Muscle layer of duodenum (tissue), 2 donors: ENCODE measurements around the gene DEAF1.
"Not testable (repeated sequence)": the region's sequence is repeated elsewhere in the genome, so short reads cannot be mapped to it uniquely, and the experiment has no call there.

Source experiments
- H3K27ac ChIP-seq: one replicate; pipeline ENCODE4 v1.7.0; 2013; ENCODE audit warnings: mild to moderate bottlenecking, low read length
- H3K27me3 ChIP-seq: one replicate; pipeline ENCODE4 v1.7.0; 2013; ENCODE audit warnings: low read depth, mild to moderate bottlenecking, control low read depth, low read length
- H3K36me3 ChIP-seq, 2 donors: one replicate each; pipeline ENCODE4 v1.7.0; 2013; ENCODE audit warnings: low read length in 2 of 2, control low read depth in 1 of 2, mild to moderate bottlenecking in 1 of 2; ENCODE audit not compliant: insufficient read depth in 2 of 2, control insufficient read depth in 1 of 2
- H3K4me1 ChIP-seq, 2 donors: one replicate each; pipeline ENCODE4 v1.7.0; 2013; ENCODE audit warnings: low read length in 2 of 2, mild to moderate bottlenecking in 2 of 2, control low read depth in 1 of 2, moderate library complexity in 1 of 2; ENCODE audit not compliant: insufficient read depth in 2 of 2, control insufficient read depth in 1 of 2
- H3K4me3 ChIP-seq, 2 donors: one replicate each; pipeline ENCODE4 v1.7.0; 2013; ENCODE audit warnings: low read length in 2 of 2, low read depth in 1 of 2, mild to moderate bottlenecking in 1 of 2
- H3K9me3 ChIP-seq, 2 donors: one replicate each; pipeline ENCODE4 v1.7.0; 2013; ENCODE audit warnings: low read length in 2 of 2, control low read depth in 1 of 2, mild to moderate bottlenecking in 1 of 2; ENCODE audit not compliant: control insufficient read depth in 1 of 2
- donor health status: healthy.

DEAF1 gene, protein sequence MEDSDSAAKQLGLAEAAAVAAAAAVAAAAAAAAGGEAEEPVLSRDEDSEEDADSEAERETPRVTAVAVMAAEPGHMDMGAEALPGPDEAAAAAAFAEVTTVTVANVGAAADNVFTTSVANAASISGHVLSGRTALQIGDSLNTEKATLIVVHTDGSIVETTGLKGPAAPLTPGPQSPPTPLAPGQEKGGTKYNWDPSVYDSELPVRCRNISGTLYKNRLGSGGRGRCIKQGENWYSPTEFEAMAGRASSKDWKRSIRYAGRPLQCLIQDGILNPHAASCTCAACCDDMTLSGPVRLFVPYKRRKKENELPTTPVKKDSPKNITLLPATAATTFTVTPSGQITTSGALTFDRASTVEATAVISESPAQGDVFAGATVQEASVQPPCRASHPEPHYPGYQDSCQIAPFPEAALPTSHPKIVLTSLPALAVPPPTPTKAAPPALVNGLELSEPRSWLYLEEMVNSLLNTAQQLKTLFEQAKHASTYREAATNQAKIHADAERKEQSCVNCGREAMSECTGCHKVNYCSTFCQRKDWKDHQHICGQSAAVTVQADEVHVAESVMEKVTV

DNA sequence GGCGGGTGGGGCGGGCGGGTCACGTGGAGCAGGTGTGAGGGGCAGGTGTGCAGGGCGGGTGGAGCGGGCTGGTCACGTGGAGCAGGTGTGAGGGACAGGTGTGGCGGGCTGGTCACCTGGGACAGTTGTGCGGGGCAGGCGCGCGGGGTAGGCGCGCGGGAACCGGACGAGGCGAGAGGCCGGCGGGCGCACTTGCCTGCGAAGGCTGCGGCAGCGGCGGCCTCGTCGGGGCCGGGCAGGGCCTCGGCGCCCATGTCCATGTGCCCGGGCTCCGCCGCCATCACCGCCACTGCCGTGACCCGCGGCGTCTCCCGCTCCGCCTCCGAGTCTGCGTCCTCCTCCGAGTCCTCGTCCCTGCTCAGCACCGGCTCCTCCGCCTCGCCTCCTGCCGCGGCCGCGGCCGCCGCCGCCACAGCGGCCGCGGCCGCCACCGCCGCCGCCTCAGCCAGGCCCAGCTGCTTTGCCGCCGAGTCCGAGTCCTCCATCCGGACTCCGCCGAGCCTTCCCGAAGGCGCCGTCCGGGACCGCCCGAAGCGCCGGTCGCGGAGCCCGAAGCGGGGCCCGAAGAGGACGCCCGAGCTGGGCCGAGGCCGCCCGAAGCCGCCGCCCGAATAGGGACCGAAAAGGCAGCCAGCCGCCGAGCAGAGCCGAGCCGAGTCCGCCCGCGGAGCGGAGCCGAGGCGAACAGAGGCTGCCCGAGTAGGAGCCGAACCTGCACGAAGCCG is at the start of gene DEAF1:
DEAF1 (minus strand) TSS at position 660 of the 725 bp plus-strand sequence; CDS start at position 485, 175 bp downstream.
- H3K4me1 ChIP-seq = peaks cover 0 to 40% of the 10 kb centered on the region in 2 donors
- H3K27ac ChIP-seq = peak within 1 kb of the TSS; percentile 97
- no peaks in the 10 kb centered on the region for H3K9me3 ChIP-seq
- no peaks in the 10 kb centered on the region for H3K27me3 ChIP-seq
- H3K4me3 ChIP-seq = peak within 1 kb of the TSS; percentile 70 to 91
- peaks cover 0 to 9% of the 10 kb centered on the region in 2 donors for H3K36me3 ChIP-seq

DNA sequence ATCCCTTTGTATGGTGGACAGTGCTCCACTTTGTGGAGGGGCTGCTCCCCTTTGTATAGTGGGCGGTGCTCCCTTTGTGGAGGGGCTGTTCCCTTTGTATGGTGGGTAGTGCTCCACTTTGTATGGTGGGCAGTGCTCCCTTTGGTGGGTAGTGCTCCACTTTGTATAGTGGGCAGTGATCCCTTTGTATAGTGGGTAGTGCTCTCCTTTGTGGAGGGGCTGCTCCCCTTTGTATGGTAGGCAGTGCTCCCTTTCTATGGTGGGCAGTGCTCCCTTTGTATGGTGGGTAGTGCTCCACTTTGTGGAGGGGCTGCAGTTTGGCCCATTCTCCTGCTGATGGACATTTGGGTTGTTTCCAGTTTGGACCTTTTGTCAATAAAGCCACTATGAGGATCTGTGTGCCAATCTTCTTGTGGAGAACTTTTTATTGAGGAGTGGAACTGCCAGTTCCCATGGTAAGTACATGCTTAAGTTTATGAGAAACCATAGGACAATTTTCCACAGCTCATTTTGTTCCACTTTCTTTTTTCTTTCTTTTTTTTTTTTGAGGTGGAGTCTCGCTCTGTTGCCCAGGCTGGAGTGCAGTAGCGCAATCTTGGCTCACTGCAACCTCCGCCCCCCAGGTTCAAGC is 47.7 kb upstream of the DEAF1 start:
- H3K27me3 ChIP-seq = no peaks in the 10 kb centered on the region
- H3K4me3 ChIP-seq = no peak overlapping the region
- no peak overlapping the region for H3K27ac ChIP-seq
- no peaks in the 10 kb centered on the region for H3K36me3 ChIP-seq
- no peaks in the 10 kb centered on the region for H3K9me3 ChIP-seq
- H3K4me1 ChIP-seq = no peaks in the 10 kb centered on the region

DNA sequence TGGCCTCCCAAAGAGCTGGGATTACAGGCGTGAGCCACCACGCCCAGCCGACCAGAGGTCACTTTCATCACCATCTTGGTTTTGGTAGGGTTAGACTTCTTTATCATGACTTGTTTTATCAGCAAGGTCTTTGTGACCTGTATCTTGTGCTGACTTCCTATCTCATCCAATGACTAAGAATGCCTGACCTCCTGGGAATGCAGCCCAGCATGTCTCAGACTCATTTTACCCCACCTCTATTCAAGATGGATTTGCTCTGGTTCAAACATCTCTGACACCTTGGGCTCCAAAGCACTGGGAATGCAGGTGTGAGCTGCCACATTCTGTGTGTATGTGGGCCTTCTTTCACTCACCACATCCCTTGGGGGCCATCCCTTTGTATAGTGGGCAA is 47.1 kb upstream of the DEAF1 start:
- Histone ChIP-seq H3K36me3 (no peaks in the 10 kb centered on the region), H3K27me3 (no peaks in the 10 kb centered on the region), H3K27ac (no peak overlapping the region), H3K4me1 (no peaks in the 10 kb centered on the region), H3K4me3 (no peak overlapping the region), H3K9me3 (no peaks in the 10 kb centered on the region)

DNA sequence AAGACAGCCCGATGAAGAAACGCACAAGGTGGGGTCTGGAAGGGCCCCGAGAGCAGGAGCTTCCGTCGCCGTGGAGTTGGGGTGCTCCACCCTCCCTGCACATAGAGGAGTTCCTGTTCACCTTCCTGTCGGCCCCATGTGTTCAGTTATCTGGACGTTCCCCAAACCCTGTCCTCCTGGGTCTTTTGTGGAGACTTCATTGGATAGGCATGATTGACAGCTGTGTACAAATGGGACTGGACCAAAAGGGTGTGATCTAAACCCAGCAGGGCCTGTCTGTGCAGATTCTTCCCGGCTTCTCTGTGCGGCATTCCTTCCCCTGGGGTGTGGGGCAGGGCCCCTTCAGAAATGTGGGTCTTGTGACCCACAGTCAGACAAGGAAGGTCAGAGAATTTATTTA is 42.9 kb upstream of the DEAF1 start:
- H3K27me3 ChIP-seq, H3K36me3 ChIP-seq, H3K9me3 ChIP-seq, H3K27ac ChIP-seq, H3K4me1 ChIP-seq, H3K4me3 ChIP-seq: not testable (repeated sequence)

- no peaks in the 10 kb centered on the region for H3K27me3 ChIP-seq
- no peak overlapping the region for H3K27ac ChIP-seq
- H3K4me3 ChIP-seq = no peak overlapping the region
- H3K4me1 ChIP-seq = no peaks in the 10 kb centered on the region
- H3K9me3 ChIP-seq = no peaks in the 10 kb centered on the region
- no peaks in the 10 kb centered on the region for H3K36me3 ChIP-seq
Measured at GRCh38 chr11:737366-737765, 42.3 kb upstream of the DEAF1 start.

GRCh38 chr11:734541-734940 is 39.5 kb upstream of the DEAF1 start:
- not testable (repeated sequence) for H3K36me3 ChIP-seq, H3K4me1 ChIP-seq, H3K9me3 ChIP-seq, H3K4me3 ChIP-seq, H3K27me3 ChIP-seq, H3K27ac ChIP-seq

GRCh38 chr11:733072-733471 is 38.0 kb upstream of the DEAF1 start:
- H3K27me3 ChIP-seq = no peaks in the 10 kb centered on the region
- no peak overlapping the region for H3K4me3 ChIP-seq
- H3K27ac ChIP-seq = no peak overlapping the region
- H3K4me1 ChIP-seq = peaks cover 0 to 14% of the 10 kb centered on the region in 2 donors
- no peaks in the 10 kb centered on the region for H3K9me3 ChIP-seq
- H3K36me3 ChIP-seq = no peaks in the 10 kb centered on the region

DNA sequence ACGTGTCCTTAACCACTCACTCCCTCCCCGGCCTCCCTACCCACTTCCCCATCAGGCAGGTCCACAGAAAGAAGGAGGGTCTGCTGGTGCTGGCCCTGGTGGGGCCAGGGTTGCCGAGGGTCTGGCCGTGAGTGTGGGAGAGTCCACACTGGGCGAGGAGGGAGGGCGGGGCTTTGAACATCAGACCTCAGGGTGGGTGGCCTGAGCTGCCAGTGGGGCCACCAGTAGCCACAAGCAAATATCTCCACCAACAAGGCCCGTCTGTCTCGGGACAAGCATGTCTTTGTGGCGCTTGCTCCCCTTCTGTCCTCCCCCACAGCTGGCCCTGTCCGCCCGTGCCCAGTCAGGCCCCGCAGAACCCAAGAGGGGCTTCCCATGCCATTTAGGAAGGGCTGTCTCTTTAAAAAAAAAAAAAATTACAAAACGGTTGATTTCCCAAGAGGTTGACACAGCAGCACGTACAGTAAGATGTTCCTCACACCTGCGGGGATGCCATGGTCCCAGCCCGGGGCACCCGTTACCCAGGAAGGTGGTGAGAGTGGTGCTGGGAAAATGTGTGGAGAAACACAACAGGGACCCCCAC is 34.6 kb upstream of the DEAF1 start:
- Histone ChIP-seq H3K4me1 (peaks cover 0 to 40% of the 10 kb centered on the region in 2 donors), H3K27me3 (no peaks in the 10 kb centered on the region), H3K4me3 (no peak overlapping the region), H3K36me3 (no peaks in the 10 kb centered on the region), H3K27ac (no peak overlapping the region), H3K9me3 (no peaks in the 10 kb centered on the region)

- H3K27ac ChIP-seq = no peak overlapping the region
- H3K9me3 ChIP-seq = no peaks in the 10 kb centered on the region
- no peak overlapping the region for H3K4me3 ChIP-seq
- peaks cover 0 to 40% of the 10 kb centered on the region in 2 donors for H3K4me1 ChIP-seq
- no peaks in the 10 kb centered on the region for H3K36me3 ChIP-seq
- H3K27me3 ChIP-seq = no peaks in the 10 kb centered on the region
Measured at GRCh38 chr11:728901-729491, 34.0 kb upstream of the DEAF1 start.

DNA sequence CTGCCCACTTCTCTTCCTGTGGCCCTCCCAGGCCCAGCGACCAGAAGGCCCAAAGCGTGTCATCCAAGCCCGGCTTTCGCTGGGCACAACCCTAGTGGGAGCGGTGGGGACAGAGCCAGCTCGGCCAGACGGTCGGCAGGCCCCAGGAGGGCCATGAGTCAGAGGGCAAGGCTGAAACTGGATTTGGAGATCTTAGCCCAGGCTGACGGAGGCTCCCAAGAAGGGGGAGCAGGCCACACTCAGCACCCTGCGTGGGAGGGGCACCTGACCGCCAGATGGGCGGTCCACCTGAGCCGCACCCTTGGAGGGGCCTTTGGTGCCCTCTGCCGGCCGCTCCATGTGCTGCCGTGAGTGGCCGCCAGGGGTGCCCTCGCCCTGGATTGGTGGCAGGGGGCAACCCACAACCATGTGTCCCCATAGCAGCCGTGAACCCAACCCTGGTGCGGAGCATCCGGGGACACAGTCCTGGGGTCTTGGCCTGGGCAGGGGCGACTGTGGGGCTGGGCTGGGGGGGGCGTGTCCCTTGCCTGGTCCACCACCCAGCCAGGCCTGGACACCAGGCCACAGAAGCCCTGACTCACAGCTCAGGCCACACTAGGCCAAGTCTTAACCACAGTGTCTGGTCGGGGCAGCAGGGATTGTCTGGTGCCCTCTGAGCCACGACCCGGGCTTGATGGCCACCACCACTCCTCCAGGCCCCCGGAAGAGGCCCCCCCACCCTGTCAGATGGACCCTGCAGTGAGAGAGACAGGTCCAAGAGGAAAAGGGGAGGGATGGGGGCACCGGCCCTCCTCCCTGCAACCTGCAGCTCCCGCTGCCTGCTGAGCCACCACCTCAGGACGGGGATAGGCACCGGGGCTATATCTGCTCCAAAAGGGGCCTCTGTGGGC is 33.1 kb upstream of the DEAF1 start:
- H3K4me3 ChIP-seq = peak overlapping the region in 1 of 2 donors; percentile 14
- no peaks in the 10 kb centered on the region for H3K36me3 ChIP-seq
- H3K27ac ChIP-seq = peak overlapping the region; percentile 31
- H3K9me3 ChIP-seq = no peaks in the 10 kb centered on the region
- peaks cover 0 to 40% of the 10 kb centered on the region in 2 donors for H3K4me1 ChIP-seq
- H3K27me3 ChIP-seq = no peaks in the 10 kb centered on the region
